Measurements from ENCODE around the gene PPP1R13L.
"Not testable (repeated sequence)": the region's sequence is repeated elsewhere in the genome, so short reads cannot be mapped to it uniquely, and the experiment has no call there.

Gene PPP1R13L

GRCh38 chr19:45344621-45345505 lies 60.0 kb downstream of the PPP1R13L start:
- no peak for DNase-seq

- no peak for DNase-seq
Observed at GRCh38 chr19:45342911-45343310, 62.0 kb downstream of the PPP1R13L start.

- no peak for DNase-seq
Observed at GRCh38 chr19:45340899-45341453, 63.9 kb downstream of the PPP1R13L start.

- DNase-seq, result no peak
Observed at GRCh38 chr19:45340232-45340898, 64.5 kb downstream of the PPP1R13L start, which contains the start of gene KLC3. Gene KLC3, plus strand, starts transcription at chr19:45340750. Its CDS starts 4,792 bp downstream, at chr19:45345542.

- DNase-seq, result no peak
Observed at GRCh38 chr19:45339629-45340028, 65.2 kb downstream of the PPP1R13L start.

- DNase-seq, result no peak
Observed at GRCh38 chr19:45336696-45337251, 68.1 kb downstream of the PPP1R13L start.

GRCh38 chr19:45334881-45335280 lies 70.0 kb downstream of the PPP1R13L start:
- not testable (repeated sequence) for DNase-seq

- DNase-seq, result no peak
Observed at GRCh38 chr19:45333609-45334303, 71.1 kb downstream of the PPP1R13L start.

- DNase-seq, result no peak
Observed at GRCh38 chr19:45331411-45331810, 73.5 kb downstream of the PPP1R13L start.

Data from NCI-H2029 treated with DMSO at 0.1 percent for 48 hours (cell line).